Measurements from ENCODE around the gene CILP. TPM values are rescaled to one million over a fixed set of nuclear protein-coding genes. Genes with fewer than 3 reads are reported as not detected.
A peak's percentile ranks its signal among the peaks of the same experiment; 100 is the strongest.

CILP gene
- total RNA-seq, 1 experiment from 2014 or later = 0.04 TPM

GRCh38 chr15:65212097-65212496, 824 bp upstream of the CILP start:
- Mint-ChIP-seq H3K27ac (no peak overlapping the region; a peak in 1 of 7 replicates), H3K36me3 (ENCODE audit: insufficient read depth in 1 of 3, low read depth in 3 of 3) (no peaks in the 10 kb centered on the region; a peak in 1 of 7 replicates), H3K4me1 (peaks cover 12 to 25% of the 10 kb centered on the region in 2 experiments), H3K27me3 (ENCODE audit: low read depth) (peaks cover 3% of the 10 kb centered on the region), H3K4me3 (no peak overlapping the region), H3K9me3 (no peaks in the 10 kb centered on the region)
- Histone ChIP-seq H2BK15ac (ENCODE audit: low read depth, low read length) (no peak overlapping the region), H3K23ac (ENCODE audit: insufficient read length, low read depth, low read length) (no peak overlapping the region), H3K27ac (ENCODE audit: insufficient read length, low read depth, low read length) (no peak overlapping the region), H4K8ac (replicated peaks; ENCODE audit: insufficient read length, low read depth, low read length) (no peak overlapping the region), H3K4me1 (ENCODE audit: insufficient read depth, low read length) (no peaks in the 10 kb centered on the region), H3K18ac (ENCODE audit: insufficient read length, low read depth, low read length) (no peak overlapping the region), H3K4me2 (ENCODE audit: insufficient read depth, insufficient read length, low read length) (no peak overlapping the region), H3K56ac (ENCODE audit: insufficient read length, low read depth, low read length) (no peak overlapping the region), H3K9me3 (ENCODE audit: control insufficient read depth, low read depth, low read length) (no peaks in the 10 kb centered on the region), H3K79me1 (ENCODE audit: insufficient read depth, low read depth, low read length, poor library complexity, severe bottlenecking) (no peaks in the 10 kb centered on the region), H4K5ac (ENCODE audit: insufficient read length, low read depth, low read length) (no peak overlapping the region), H4K20me1 (ENCODE audit: control insufficient read depth, insufficient read depth, insufficient read length) (no peaks in the 10 kb centered on the region), H4K91ac (ENCODE audit: insufficient read length, low read depth, low read length) (no peak overlapping the region), H2AFZ (ENCODE audit: low read length) (no peak overlapping the region), H3T11ph (ENCODE audit: low read length) (no peak overlapping the region), H2BK20ac (ENCODE audit: low read depth, low read length, poor library complexity, severe bottlenecking) (no peak overlapping the region), H2BK5ac (ENCODE audit: insufficient read length, low read length) (no peak overlapping the region), H3K4ac (ENCODE audit: low read depth, low read length) (no peak overlapping the region), H3K9ac (ENCODE audit: extremely low read depth, insufficient read length, low read length) (no peak overlapping the region), H3K23me2 (ENCODE audit: insufficient read length, low read depth, low read length, poor library complexity, severe bottlenecking) (no peaks in the 10 kb centered on the region), H3K14ac (ENCODE audit: insufficient read depth, low read length) (no peak overlapping the region), H2BK12ac (ENCODE audit: insufficient read length, low read depth, low read length) (no peak overlapping the region), H2BK120ac (ENCODE audit: low read depth, low read length, poor library complexity, severe bottlenecking) (no peak overlapping the region), H3K79me2 (ENCODE audit: insufficient read depth, low read length) (no peaks in the 10 kb centered on the region), H2AK5ac (ENCODE audit: insufficient read length, low read length) (no peak overlapping the region), H3K27me3 (ENCODE audit: insufficient read depth, low read length) (no peaks in the 10 kb centered on the region)
- peak; percentile 69 for DNase-seq
- peak; percentile 86 for TF ChIP-seq CTCF (conservative IDR thresholded peaks at IDR 0.05)
- no CpG with 5 or more reads among the region's 5 CpGs for WGBS (ENCODE audit: extremely low coverage, insufficient read length, low lambda C conversion rate)

Measured in H9 (cell line).